ENCODE measurements around the gene RASA3.

The RASA3 gene

GRCh38 chr13:114164053-114164452 lies 31.6 kb upstream of the RASA3 start:
- Histone ChIP-seq H3K79me2 (ENCODE audit: insufficient read depth, low read length) (no peaks in the 10 kb centered on the region), H3K27me3 (ENCODE audit: insufficient read depth, low read length, poor library complexity) (no peaks in the 10 kb centered on the region), H2AFZ (ENCODE audit: low read depth, low read length) (no peak overlapping the region), H3K9ac (ENCODE audit: low read depth, low read length) (no peak overlapping the region), H3K4me1 (ENCODE audit: insufficient read depth, low read length) (peaks cover 17% of the 10 kb centered on the region), H3K27ac (ENCODE audit: low read length) (no peak overlapping the region), H4K20me1 (ENCODE audit: insufficient read depth, low read length) (no peaks in the 10 kb centered on the region), H3K4me3 (ENCODE audit: low read depth in 1 of 2, low read length in 2 of 2) (no peak overlapping the region), H3K9me3 (ENCODE audit: insufficient read depth, low read length, severe bottlenecking) (no peaks in the 10 kb centered on the region), H3K4me2 (ENCODE audit: insufficient read depth, low read length) (no peak overlapping the region), H3K36me3 (ENCODE audit: insufficient read depth, low read length) (no peaks in the 10 kb centered on the region)
- DNase-seq: no peak
- TF ChIP-seq CTCF (IDR thresholded peaks at IDR 0.05; ENCODE audit: borderline replicate concordance, extremely low read depth, low read length, poor library complexity, severe bottlenecking) (no peak), EZH2 (IDR thresholded peaks at IDR 0.05; ENCODE audit: borderline replicate concordance, low read depth, low read length, severe bottlenecking) (no peak)
- ATAC-seq (ENCODE audit: insufficient read depth, low read depth): no peak

GRCh38 chr13:114162533-114162922 lies 30.1 kb upstream of the RASA3 start:
- no peak for ATAC-seq (ENCODE audit: insufficient read depth, low read depth)
- no peak for DNase-seq
- no peaks in the 10 kb centered on the region for H3K79me2 ChIP-seq (ENCODE audit: insufficient read depth, low read length)
- H3K4me2 ChIP-seq (ENCODE audit: insufficient read depth, low read length): peak overlapping the region; percentile 52; the same call in 1 of the 2 replicates
- H3K4me3 ChIP-seq (ENCODE audit: low read depth in 1 of 2, low read length in 2 of 2): no peak overlapping the region
- TF ChIP-seq EZH2 (IDR thresholded peaks at IDR 0.05; ENCODE audit: borderline replicate concordance, low read depth, low read length, severe bottlenecking): no peak
- no peak for TF ChIP-seq CTCF (IDR thresholded peaks at IDR 0.05; ENCODE audit: borderline replicate concordance, extremely low read depth, low read length, poor library complexity, severe bottlenecking)
- peak overlapping the region; percentile 11; the same call in 1 of the 2 replicates for H3K9ac ChIP-seq (ENCODE audit: low read depth, low read length)
- no peak overlapping the region for H3K27ac ChIP-seq (ENCODE audit: low read length)
- H2AFZ ChIP-seq (ENCODE audit: low read depth, low read length): no peak overlapping the region
- H3K4me1 ChIP-seq (ENCODE audit: insufficient read depth, low read length): peaks cover 17% of the 10 kb centered on the region
- no peaks in the 10 kb centered on the region for H3K9me3 ChIP-seq (ENCODE audit: insufficient read depth, low read length, severe bottlenecking)
- no peaks in the 10 kb centered on the region for H3K27me3 ChIP-seq (ENCODE audit: insufficient read depth, low read length, poor library complexity)
- no peaks in the 10 kb centered on the region for H3K36me3 ChIP-seq (ENCODE audit: insufficient read depth, low read length)
- no peaks in the 10 kb centered on the region for H4K20me1 ChIP-seq (ENCODE audit: insufficient read depth, low read length)

- TF ChIP-seq CTCF (IDR thresholded peaks at IDR 0.05; ENCODE audit: borderline replicate concordance, extremely low read depth, low read length, poor library complexity, severe bottlenecking) (no peak), EZH2 (IDR thresholded peaks at IDR 0.05; ENCODE audit: borderline replicate concordance, low read depth, low read length, severe bottlenecking) (no peak)
- peaks cover 17% of the 10 kb centered on the region for H3K4me1 ChIP-seq (ENCODE audit: insufficient read depth, low read length)
- no peaks in the 10 kb centered on the region for H4K20me1 ChIP-seq (ENCODE audit: insufficient read depth, low read length)
- peak overlapping the region; percentile 52 for H3K4me2 ChIP-seq (ENCODE audit: insufficient read depth, low read length)
- H3K9ac ChIP-seq (ENCODE audit: low read depth, low read length): peak overlapping the region; percentile 11
- H3K27ac ChIP-seq (ENCODE audit: low read length): peak overlapping the region; percentile 57
- no peaks in the 10 kb centered on the region for H3K9me3 ChIP-seq (ENCODE audit: insufficient read depth, low read length, severe bottlenecking)
- no peaks in the 10 kb centered on the region for H3K27me3 ChIP-seq (ENCODE audit: insufficient read depth, low read length, poor library complexity)
- H3K79me2 ChIP-seq (ENCODE audit: insufficient read depth, low read length): no peaks in the 10 kb centered on the region
- H3K36me3 ChIP-seq (ENCODE audit: insufficient read depth, low read length): no peaks in the 10 kb centered on the region
- DNase-seq (peak; percentile 60), ATAC-seq (ENCODE audit: insufficient read depth, low read depth) (peak; percentile 95)
- H3K4me3 ChIP-seq (ENCODE audit: low read depth in 1 of 2, low read length in 2 of 2): peak overlapping the region in 1 of 2 experiments; percentile 16; a peak in 1 of 4 replicates
- H2AFZ ChIP-seq (ENCODE audit: low read depth, low read length): peak overlapping the region; percentile 55; the same call in 1 of the 2 replicates
These were observed 29.5 kb upstream of the RASA3 start for GRCh38 chr13:114161644-114162532.

Data from DND-41 (cell line).